NCI-H187 treated with DMSO at 0.1 percent for 48 hours (cell line): Measurements from ENCODE around the gene CPNE5.

ENCODE experiments used
- DNase-seq: peaks from one replicate; lab custom pipeline; 2025; lab: John Stamatoyannopoulos, UW

CPNE5 gene

DNA sequence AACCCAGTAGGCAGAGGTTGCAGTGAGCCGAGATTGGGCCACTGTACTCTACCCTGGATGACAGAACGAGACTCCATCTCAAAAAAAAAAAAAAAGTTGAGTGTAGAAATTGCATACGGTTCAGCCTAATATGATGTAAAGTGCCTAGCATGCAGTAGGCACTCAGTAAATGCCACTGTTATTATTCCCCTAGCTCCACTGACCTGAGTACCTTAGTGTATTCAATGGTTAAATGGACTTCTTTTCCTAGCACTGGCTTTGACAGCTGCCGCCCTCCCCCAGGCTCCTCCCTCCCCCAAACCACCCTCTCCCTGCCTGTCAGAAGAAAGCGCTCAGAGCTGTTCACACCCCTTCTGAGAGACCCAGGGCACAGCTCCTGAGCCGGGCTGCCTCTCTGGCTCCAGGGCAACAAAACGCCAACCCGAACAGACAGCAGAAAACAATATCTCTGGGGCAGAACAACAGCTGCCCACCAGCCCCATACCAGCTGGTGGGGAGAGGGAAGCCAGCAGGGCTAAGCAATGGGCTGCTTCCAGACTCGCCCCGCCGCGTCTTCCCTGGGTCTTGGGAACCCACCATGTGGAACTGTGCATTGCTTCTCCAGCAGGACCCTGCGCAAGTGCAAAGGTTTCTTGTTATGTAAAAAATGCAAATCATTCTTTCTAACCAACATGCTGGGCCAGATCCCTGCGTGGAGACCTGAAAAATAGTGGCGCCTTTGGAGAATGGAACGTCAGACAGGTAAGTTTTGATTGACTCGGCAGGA lies 4.5 kb downstream of the CPNE5 start:
- peak; percentile 30 for DNase-seq

DNA sequence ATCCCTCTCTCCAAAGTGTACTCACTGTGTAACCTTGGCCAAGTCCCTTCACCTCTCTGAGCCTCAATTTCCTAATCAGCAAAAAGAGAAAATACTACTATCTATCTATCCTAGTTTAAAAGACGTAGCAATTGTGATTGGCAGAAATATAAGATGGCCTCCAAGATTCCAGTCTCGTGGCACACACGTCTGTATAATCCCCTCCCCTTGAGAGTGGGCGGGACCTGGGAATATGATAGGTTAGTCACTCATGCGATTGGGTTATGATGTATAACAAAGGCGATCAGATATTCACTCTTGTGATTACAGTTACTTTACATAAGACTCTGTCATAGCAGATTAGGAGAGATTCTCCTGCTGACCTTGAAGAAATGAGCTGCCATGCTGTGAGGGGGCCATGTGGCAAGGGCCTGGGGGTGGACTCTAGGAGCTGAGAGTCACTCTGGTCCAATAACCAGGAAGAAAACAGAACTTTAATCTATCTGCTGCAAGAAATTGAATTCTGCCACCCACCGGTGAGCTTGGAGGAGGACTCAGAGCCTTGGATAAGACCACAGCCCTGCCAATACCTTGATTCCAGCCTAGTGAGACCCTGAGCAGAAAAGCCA lies 6.0 kb downstream of the CPNE5 start:
- DNase-seq: no peak

DNA sequence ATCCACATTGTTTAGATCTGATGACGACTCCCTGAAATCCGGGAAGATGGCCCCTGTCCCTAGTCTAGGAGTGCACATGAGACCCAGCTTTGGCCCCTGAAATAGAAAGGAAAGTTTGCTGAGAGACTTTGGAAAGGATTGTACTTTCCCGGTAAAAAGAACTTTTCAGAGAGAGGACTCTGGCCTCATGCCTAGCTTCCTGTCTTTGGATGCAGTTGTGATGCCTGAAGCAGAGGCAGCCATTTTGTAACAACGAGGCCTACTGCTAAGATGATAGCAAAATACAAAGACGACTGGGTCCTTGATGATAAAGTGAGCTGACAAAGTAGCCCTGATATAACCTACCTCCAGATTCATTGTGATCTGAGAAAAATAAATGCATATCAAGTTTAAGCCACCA lies 6.9 kb downstream of the CPNE5 start:
- no peak for DNase-seq

DNA sequence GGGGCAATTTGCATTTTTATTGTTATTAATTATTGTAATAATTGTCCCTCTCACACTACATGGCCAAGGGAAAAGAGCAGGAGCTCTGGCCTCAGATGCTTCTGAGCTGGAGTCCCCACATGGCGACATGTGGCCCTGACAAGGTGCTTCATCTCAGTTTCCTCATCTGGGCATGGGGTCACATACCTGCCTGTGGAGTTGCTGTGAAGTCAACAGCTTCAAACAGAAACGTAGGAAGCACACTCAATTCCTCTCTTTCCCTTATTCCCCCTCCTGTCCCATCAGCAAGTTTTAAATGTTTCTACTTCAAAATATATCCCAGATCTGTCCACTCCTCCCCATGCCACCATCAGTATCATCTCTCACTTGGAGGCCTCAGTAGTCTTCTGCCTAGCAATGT lies 8.7 kb downstream of the CPNE5 start:
- DNase-seq: no peak

DNA sequence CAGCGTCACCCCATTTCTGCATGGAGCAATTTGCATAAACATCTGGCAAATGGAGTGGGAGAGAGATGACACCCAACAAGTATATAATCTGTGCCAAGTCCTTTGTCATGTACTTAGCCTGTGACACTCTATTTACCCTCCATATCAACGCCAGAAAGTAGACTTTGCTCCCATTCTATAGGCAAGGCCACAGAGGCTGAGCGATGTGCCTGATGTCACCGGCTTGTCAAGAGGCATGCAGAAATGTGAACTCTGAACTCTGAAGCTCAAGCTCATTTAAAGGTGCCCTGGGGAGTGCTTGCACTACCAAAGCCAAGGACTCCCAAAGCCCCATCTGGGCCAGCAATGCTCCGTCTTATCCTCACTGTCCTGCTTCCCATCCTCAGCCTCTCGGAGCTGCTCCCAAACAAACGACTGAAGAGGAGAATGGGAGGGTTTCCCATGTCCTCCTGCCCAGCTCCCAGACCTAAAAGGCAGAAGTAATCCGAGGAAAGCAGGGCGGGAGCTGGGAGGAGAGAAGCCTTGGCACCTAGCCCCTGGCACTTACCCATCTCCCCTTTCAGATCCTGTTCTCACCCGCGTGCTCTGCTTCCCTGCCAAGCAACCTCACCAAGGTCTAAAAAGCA lies 9.2 kb downstream of the CPNE5 start:
- DNase-seq: no peak

DNA sequence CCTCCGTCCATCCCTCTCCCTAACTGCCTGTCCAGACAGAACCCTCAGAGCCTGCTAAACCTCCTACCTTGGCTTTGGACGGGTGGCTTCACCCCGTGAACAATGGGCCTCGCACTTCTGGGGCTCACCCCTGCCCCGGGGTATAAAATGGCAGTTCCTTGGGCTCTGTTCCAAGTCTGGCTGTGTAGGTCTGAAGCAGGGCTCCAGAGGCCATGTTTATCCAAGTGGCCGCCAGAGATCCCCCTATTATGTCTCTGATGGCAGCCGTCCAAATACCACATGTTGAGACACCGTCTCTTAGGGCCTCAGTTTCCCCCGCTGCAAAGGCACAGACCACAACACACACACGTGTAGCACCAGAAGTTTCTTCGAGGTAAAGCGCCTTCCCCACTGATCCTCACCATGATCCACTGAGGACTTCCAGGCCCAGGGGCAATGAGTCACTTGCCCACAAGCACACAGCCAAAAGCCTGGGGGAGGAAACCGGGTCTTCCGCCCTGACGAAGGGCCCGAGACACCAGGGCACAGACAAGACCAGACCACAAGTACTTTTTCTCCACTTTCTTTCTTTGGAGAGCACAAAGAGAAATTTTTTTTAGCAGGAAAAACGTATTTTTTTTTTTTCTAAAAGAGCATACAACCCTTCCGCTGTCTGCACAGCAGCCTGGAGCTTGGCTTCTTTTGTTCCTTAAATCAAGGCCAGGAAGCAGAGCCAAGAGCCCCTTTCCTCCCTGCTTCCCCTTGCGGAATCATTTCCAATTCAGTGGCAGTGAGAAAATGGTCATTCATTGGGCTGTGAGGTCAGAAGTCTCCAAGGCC lies 11.8 kb downstream of the CPNE5 start:
- no peak for DNase-seq

DNA sequence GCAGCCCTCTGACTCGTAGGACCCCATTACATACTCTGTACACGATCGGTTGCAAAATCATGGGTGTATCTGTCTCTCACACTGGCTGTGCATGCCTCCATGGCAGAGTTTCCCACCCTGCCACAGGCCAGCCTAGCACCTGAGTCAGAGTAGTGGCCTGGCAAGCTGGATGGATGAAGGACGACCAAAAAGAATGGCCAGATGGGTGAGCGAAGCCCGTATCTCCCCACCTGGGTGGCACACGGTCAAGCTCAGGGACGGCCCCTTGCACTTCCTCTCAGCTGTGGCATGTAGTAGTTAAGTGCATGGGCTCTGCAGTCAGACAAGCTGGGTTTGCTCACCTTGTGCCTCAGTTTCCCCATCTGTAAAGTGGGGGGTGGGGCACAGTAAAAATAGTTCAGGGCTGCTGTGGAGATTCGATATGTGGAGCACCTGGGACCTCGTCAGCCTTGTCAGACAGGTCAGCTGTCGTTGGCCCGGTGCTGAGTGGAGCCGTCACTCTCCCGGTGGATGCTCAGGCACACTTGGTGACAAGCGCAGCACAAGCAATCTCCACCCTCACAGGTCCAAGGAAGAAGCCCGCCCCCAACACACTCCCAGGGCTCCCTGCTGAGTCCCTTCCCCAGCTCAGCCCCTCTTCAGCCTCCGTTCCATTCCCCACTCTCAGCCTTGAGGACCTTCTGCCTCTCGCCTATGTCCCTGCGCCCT lies 12.6 kb downstream of the CPNE5 start:
- DNase-seq: no peak

DNA sequence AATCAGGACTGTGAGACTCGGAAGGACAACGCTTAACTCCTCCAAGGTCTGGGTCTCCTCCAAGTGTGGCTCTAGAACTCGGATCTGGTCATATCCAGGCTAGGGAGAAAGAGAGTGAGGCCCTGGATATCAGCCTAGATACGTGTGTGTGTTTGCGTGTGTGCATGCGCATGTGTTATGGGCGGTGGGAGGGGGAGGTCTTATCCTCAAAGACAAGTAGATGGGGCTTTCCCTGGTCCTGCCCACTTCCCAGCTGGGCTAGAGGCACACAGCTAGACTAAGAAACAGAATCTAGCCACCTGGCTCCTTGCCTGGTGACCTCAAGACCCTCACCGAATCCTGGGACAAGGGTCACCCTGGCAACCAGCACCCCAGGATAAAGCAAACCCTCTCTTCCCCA lies 13.2 kb downstream of the CPNE5 start:
- no peak for DNase-seq

DNA sequence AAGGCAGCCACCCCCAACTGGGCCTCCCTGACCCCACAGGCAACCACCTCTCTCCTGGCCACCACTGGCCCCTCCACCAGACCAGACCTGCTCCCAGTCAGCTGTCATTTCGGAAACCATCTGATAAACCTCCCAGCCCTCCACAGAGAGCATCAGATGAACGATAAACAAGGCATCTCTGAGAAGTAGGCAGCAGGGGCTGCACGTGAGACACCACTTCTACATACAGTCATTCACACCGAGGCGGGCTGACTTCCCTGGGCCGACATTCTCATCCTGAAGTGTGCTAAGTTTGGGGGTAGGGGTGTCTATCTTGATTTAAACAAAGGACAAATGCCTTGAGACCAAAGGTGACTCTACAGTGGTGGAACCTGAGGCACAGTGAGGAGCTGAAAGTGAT lies 13.8 kb downstream of the CPNE5 start:
- DNase-seq: no peak

DNA sequence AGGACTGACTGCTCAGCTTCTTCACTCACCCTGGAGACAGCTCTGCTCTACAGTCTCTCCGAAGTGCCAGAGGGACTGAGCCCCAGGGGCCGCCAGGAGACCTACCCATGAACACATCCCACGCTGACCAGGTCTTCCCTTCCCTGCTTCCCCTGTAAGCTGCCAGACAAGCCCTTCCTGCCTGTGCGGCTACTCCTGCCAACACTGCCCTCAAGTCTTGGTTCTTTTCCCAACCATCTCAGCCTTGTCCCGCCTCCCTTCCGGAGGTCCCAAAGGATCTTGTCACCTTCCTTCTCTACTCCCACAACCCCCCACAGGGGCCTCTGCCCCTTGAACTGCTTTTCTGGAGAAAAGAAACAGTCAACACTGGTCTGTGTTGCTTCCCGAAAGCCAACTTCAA lies 15.0 kb downstream of the CPNE5 start:
- no peak for DNase-seq

DNA sequence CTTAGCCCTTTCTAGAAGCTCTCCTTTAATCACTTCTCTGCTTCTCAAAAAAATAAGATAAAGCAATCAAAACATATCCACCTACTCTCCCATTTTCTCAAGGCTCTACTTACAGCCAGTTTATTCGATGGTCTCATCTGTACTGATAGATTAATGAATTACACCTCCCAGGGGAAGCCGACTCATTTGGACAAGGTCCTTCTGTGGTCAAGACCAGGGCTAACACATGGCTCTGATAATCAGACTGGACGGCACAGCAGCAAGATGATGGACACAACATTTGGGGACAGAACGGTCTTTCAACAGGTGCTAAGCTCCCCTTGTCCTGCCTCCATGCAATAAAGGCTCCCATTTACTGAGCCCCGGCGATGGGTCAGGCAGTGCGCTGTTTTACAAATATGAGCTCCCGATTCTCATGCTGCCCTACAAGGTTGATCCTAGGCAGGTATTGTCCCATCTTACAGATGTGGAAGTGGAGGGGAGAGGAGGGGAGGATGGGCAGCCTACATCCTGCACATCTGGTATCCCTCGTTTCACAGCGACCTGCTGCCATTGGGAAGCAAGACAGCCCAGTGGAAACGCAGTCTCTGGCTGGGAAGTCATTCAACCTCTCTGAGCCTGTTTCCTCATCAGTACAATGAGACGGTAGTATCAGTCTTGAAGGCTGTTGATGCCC lies 15.7 kb downstream of the CPNE5 start:
- DNase-seq: no peak

DNA sequence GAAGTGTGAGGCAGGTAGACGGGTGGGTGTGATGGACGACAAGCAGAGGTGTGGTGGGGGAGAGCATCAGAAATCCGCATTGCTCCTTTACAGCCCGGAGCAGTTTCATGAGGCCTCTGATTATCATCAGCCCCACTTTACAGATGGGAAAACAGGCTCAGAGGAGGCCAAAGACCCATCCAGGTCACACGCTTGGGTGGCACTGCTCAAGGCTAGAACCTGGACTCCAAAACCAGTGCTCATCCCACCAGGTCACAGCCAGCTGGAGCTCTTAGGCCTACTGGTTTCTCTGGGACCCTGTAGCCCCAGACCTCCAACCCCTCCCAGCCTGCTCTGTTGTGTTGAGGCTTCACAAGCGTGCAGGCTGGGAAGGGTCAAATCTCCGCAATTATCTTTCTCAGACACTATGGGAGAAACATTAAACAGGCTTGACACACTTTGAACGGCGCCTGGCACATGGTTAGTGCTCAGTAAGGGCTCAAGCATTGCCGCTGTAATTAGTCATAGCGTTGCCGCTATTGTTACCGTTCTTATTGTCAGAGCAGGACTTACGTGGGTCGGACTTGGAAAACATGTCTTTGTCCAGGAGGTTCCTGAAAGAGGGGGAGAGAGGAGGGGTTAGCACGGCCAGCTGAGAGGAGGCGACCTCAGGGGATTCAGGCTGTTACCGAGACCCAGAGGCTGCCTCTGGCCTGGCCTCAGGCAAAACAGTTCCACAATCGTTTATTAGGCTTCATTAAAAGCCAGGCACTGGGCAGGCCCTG lies 16.6 kb downstream of the CPNE5 start:
- DNase-seq: no peak

DNA sequence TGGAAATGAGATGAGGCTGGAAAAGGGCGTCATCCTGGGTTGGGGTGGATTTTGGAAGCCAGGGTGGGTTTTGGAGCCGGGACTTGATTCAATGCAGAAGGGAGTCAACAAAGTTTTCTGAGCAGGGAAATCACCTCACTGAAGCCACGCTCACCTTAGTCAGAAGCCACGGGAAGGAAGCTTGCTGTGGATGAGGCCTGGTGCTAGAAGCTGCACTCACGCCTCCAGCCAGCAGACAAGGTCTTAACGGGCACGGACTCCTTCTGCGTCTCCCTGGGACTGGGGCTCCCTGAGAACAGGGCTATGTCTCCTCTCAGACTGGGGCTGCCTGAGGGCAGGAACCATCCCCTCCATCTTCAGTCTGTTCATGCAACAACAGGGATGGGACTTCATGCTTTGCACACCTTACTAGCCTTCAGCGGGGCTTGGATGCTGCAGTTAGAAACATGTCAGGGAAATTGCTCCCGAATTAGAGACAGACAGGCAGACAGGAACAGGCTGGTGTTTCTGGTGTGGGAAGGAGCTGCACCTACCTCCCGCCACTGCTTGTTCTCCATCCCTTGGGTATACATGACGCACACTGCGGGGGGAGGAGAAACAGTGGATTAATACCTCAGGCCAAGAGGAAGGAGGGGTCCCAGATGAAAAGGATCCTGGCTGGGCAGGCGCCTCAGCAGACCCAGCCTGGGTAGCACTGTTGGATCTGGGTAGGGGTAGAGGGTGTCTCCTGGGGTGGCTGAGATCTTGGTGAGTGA lies 17.5 kb downstream of the CPNE5 start:
- DNase-seq: no peak

DNA sequence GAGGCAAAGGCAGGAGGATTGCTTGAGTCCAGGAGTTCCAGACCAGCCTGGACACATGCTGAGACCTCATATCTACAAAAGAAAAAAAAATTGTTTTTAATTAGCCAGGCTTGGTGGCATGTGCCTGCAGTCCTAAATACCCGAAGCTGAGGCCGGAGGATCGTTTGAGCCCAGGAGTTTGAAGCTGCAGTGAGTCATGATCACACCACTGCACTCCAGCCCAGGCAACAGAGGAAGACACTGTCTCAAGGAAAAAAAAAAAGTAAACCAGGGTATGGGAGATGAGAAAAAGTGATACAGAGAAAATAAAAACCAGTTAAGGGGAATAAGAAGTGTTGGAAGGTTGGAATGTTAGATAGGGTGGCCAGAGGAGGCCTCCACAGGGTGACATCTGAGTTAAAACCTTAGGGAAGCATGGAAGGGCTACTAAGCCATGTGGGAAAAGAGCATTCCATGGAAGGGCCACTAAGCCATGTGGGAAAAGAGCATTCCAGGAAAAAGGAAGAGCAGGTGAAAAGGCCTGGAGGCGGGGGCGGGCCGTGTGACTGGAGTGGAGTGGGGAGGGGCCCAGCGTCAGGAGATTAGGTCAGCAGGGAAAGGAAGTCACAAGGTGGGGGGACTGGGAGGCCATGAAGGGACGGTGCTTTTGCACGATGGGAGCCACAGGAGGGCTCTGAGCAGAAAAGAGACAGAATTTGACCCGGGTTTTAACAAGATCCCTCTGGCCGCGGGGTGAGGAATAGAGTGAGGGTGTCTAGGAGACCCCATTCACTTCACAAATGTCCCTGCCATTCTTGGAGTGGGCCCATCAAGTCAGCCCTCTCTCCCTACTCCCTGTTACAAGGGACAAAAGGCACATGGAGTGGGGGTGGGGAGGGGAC lies 18.3 kb downstream of the CPNE5 start:
- no peak for DNase-seq

DNA sequence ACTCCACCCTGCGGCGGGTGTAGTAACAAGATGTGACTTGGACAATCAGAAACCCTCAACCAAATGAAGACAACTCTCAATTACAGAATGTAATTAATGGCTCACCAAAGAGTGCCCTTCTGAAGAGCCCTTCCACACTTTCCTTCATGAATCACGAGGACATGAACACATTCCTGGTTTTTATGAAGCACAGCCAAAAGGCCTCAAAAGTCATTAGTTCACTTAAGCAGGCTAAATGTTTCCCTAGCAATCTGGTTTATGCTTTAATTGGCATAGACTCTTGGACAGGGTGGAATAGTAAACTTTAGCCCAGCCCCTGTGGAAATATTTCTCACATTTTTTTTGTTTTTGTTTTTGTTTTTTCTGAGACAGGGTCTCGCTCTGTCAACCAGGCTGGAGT lies 20.5 kb downstream of the CPNE5 start:
- no peak for DNase-seq

DNA sequence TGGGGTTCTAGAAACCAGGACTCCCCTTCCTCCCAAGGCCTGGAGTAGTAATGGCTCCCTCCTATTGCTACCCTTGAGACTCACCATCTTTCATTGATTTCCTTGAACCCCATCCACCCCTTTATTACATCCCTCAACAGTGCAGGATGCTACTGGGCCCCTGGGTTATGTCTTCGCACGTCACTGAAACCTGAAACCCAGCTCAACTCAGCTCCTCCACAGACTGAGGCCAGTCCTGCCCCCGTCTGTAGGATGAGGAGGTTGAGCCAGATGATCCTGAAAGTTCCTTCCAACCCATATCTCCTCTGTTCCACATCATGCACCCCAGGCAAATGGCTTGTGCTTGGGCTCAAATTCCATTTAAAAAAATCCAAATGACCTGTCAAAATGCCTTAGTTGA lies 21.4 kb downstream of the CPNE5 start:
- no peak for DNase-seq

DNA sequence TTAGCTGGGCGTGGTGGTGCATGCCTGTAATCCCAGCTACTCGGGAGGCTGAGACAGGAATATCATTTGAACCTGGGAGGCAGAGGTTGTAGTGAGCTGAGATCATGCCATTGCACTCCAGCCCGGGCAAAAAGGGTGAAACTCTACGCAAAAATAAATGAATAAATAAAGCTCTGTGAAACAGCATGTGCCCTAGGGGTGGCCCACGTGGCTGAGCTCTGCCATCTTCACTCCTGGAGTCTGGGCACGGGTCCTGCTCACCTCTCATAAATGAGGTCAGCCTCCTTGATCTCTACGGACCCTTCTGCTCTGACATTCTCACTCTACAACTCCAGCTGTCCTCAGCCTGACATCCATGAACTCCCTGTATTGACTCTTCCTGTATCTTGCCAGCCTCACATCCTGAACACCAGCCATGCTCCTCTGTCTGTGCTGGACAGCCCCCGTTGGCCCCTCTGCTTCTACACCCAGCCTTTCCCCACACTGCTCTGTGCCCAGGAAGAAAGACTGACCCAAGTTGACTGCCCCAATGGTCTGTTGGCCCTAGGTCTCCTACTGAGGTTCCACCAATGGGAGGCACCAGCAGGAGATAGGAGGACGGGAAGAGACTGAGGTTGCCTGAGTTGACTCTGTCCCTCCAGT lies 21.9 kb downstream of the CPNE5 start:
- DNase-seq: no peak

DNA sequence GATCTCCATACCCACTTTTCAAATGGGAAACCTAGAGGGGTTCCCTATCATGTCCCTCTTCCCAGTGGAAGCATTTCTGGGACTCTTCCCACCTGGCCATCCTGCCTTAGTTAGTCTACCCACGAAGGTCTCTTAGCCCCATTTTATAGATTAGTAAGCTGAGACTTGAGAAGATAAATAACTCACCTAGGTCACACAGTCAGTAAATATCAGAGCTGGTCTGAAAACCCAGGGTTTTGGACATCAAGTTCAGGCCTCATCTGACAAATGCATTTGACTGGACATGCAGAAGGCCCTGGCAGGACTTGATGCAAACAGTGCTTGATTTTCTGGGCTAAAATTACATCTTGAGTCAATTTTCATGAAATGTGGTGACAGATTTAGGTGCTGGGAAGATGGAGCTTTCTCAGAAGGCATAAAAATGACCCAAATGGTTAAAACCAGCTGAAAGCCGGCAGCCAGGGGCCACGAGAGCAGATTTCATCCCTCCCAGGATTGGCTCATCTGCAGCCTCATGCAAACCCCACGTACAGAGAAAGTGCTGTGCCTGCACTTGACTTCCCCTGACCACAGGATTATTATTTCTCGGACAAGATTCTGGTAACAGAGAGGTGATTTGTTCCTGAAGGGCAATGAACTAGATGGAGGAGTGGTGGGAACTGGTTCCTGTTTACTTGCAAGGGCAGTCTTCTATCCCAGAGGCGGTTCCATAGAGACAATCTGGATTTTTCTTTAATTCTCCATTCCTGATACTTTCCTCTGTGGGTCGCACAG lies 23.1 kb downstream of the CPNE5 start:
- no peak for DNase-seq
